Fibroblast of pulmonary artery (primary cell): ENCODE measurements around the gene ANXA7.

ENCODE experiments used
- DNase-seq: peaks from one replicate; pipeline ENCODE4 v3.0.0-alpha.2; 2010; ENCODE audit warnings: low read depth
- H3K4me3 ChIP-seq: replicated peaks from 2 replicates; pipeline ENCODE4 v1.5.1; 2011; ENCODE audit warnings: low read depth, mild to moderate bottlenecking, control low read depth, low read length, moderate library complexity
- CTCF ChIP-seq: IDR thresholded peaks from 2 replicates; pipeline ENCODE4 v1.5.1; 2011; ENCODE audit warnings: mild to moderate bottlenecking, control low read depth, low read length, inconsistent platforms; ENCODE audit errors: missing control alignments

The ANXA7 gene

DNA sequence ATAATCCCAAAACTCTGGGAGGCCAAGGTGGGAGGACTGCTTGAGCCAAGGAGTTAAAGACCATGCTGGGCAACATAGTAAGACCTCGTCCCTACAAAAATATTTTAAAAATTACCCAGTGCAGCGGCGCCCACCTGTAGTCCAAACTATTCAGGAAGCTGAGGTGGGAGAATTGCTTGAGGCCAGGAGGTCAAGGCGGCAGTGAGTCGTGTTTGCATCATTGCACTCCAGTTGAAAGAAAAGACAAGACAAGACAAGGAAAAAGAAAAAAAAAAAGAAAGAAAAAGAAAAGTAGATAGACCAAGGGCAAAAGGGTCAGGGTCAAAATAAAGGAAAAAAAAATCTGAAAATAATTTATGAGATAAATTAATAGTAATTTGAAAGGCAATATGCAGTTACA lies 5.8 kb downstream of the ANXA7 start:
- DNase-seq, result no peak
- TF ChIP-seq CTCF, result no peak
- H3K4me3 ChIP-seq, result no peak overlapping the region

DNA sequence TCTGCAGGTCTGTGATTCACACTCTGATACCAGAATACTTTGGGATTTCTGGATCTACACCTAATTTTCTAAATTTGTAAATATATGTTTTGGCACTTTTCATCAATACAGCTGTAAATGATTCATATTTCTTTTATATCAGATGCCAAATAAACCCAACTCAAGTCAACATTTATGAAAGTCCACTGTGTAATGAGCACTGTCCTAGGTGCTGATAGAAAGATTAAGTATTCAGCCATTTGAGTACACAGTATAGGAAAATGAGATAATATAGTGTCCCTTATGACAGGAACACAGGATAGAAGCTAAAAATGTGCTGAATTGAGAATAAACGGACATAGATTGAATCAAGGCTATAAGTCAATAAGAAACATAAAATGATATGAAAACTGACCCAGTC lies 6.4 kb downstream of the ANXA7 start:
- no peak overlapping the region for H3K4me3 ChIP-seq
- no peak for TF ChIP-seq CTCF
- DNase-seq, result peak; percentile 13

DNA sequence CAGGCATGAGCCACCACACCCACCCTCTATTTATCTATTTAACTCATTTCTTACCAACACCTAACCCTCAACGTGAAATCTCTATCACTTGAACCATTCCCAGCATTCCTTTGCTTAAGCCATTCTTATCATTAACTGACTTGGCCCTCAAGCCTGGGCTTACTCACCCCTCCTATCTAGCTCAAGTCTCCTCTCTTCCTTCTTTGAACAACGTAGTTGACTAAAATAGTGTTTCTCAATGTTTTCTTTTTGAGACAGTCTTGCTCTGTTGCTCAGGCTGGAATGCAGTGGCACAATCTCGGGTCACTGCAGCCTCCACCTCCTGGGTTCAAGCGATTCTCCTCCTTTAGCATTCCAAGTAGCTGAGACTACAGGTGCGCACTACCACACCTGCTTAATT lies 7.0 kb downstream of the ANXA7 start:
- peak; percentile 18 for DNase-seq
- TF ChIP-seq CTCF, result no peak
- H3K4me3 ChIP-seq, result no peak overlapping the region

DNA sequence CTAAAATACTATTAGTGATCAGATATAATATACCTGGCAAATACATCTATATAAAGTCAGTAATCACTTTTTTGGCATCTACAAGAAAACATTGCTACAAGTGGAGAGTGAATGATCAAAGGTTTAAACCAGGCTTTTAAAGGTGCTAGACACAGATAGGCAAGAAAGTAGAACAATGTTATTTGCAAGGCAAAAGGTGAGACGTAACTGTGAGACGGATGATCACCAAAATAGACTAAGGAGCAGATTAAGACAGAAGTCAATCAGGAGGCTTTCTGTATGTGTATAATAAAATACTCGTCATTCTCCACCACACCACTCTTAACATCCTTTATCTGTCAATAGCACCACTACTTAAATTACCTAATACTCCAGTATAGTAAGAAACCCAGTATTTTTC lies 8.3 kb downstream of the ANXA7 start:
- no peak overlapping the region for H3K4me3 ChIP-seq
- no peak for DNase-seq
- TF ChIP-seq CTCF, result no peak

DNA sequence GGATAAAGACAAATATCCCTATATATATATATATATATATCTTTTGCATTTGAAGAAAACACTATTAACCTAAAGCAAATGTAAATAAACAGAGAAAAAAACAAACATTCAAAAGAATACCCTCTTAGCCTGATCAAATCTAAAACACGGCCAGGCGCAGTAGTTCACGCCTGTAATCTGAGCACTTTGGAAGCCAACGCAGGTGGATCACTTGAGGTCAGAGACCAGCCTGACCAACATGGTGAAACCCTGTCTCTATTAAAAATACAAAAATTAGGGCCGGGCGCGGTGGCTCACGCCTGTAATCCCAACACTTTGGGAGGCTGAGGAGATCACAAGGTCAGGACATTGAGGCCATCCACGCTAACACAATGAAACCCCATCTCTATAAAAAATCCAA lies 9.2 kb downstream of the ANXA7 start:
- H3K4me3 ChIP-seq, result no peak overlapping the region
- no peak for DNase-seq
- TF ChIP-seq CTCF, result no peak

DNA sequence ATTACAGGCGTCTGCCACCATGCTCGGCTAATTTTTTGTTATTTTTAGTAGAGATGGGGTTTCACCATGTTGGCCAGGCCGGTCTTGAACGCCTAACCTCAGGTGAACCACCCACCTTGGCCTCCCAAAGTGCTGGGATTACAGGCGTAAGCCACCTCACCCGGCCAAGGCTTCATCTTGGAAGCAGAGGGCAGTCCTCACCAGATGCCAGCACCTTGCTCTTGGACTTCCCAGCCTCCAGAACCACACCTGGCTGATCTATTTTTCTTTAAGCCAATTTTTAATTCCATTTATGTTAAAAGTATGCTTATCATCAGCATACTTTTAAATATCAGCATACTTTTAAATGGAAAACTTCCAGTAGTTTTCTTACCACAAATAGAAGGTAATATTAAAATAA lies 12.2 kb downstream of the ANXA7 start:
- no peak for TF ChIP-seq CTCF
- no peak for DNase-seq
- H3K4me3 ChIP-seq, result no peak overlapping the region

DNA sequence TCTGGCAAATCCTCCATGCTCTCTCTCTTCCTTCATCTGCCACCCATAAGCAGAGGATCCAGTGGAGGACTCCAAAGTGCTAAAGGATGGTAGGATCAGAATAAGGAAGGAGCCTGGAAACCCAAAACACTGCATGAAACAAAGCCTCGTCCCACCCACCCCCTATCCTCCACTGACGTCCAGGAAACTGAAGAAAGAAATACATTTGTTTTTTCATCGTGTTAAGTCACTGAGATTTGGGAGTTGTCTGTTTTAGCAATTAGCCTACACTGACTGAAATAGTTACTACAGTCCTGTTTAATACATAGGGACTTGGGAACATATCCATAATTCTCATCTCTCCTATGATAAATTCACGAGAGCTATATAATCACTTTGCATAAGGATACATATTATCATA lies 14.8 kb downstream of the ANXA7 start:
- DNase-seq, result no peak
- TF ChIP-seq CTCF, result no peak

More for the DNA sequence above, 14.8 kb downstream of the ANXA7 start:
- no peak overlapping the region for H3K4me3 ChIP-seq
